ENCODE measurements around the gene MICAL2.

Gene MICAL2

DNA sequence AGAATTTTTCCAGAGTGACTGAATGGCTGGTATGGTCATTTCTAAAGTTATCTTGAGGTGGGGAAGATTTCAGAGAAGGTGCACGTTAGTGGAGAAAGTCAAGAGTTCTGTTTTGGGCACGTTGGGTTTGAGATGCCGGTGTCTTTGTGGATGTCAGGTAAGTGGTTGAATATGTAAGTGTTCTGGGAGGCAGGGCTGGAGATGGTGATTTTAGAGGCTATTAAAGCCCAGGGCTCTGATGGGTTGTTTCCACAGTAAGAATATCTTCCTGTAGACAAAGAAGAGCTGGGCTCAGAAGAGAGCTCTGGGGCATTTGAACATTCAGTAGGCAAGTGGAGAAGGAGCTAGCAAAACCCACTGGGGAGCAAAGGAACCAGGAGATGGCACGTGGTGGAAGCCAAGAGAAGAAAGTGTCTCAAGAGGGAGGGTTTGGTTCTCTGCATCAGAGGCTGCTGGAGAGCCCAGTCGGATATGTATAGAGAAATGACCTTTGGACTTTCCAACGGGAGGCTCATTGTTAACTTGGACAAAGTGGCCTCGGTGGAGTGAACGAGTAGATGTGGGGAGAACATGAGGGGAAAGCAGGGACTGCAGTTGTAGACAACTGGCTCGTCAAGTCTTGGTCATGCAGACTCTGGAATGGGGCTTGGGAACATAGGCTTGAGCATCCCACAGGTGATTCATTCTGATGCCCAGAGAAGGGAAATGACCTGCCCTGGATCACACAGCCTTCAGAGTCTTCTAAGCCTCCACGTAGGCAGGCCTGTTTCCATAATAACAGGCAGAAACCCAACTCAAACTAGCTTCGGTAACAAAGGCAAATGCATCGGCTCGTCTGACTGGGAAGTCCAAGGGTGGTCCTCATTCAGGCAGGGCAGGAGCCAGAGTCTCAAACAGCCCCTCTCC lies 168.6 kb downstream of the MICAL2 start:
- DNase-seq = no peak

DNA sequence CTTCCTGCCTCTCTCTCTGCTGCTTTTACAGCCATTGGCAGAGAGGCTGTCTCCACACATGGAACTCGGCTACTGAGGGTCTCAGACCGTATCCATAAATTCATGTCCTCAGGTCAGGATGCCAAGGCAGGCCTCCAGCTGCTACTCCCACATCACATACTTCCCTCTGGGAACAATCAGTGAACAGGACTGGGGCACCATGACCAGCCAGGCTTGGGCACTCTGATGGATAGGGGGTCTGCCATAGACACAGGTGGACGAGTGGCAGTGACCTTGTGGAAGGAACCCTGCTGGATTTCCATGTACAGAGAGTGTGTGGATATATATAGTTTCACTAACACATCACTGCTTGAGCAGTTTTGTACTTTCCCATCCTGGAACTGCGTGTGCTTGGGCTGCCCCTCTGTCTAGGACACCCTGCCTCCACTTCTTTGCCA lies 169.3 kb downstream of the MICAL2 start:
- no peak for DNase-seq

DNA sequence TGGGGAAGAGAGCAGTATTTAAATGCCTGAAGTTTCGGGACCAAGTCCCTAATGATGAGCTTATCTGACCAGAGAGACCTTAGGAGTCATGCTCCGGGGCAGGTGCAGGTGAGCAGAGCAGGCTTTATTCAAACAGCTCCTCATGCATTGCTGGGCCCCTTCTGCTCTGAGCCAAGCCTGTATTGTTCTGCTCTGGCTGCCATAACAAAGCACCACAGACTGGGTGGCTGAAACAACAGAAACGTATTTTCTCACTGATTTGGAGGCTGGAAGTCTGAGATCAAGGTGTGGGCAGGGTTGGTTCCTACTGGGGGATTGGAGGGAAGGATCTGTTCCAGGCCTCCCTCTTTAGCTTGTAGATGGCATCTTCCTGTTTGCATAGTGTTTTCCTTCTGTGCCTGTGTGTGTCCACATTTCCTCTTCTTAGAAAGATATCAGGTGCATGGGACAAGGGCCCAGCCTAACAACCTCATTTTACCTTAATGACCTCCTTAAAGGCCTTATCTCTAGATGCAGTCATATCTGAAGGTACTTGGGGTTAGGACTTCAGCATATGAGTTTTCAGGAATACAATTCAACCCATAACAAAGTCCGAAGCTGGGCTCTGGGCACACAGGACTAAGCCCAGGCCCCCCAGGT lies 169.9 kb downstream of the MICAL2 start:
- DNase-seq = no peak

DNA sequence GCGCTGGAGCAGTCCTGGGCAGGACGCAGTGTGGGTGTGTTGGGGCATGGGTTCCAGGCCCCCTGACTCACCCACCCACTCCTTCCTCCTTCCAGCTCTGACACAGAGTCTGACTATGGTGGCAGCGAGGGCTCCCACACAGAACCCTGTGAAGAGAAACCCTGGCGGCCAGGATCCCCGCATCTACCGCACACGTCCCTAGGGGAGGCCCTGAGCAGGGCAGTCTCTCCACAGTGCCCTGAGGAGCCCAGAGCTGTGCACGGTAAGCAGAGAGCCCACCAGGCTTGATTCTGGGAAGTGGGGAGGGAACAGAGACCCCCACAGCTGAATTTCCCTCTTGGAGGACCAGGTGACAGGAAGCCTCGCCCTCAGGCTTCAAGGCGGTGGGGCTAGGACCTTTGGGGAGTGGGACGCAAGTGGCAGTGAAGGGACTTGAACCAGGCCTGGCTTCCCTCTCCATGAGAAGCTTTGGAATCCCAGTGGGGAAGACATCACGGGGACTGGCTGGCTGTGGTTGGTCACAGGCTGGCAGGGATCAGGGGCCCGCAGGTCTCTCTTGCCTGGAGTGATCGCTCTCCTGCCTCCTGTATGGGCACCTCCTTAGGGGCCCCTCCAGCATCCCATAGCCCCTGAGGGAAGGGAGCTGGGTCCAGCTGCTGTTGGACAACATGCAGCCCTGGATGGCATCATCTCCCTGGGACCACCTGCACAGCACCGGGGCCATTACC lies 170.6 kb downstream of the MICAL2 start:
- DNase-seq = no peak

DNA sequence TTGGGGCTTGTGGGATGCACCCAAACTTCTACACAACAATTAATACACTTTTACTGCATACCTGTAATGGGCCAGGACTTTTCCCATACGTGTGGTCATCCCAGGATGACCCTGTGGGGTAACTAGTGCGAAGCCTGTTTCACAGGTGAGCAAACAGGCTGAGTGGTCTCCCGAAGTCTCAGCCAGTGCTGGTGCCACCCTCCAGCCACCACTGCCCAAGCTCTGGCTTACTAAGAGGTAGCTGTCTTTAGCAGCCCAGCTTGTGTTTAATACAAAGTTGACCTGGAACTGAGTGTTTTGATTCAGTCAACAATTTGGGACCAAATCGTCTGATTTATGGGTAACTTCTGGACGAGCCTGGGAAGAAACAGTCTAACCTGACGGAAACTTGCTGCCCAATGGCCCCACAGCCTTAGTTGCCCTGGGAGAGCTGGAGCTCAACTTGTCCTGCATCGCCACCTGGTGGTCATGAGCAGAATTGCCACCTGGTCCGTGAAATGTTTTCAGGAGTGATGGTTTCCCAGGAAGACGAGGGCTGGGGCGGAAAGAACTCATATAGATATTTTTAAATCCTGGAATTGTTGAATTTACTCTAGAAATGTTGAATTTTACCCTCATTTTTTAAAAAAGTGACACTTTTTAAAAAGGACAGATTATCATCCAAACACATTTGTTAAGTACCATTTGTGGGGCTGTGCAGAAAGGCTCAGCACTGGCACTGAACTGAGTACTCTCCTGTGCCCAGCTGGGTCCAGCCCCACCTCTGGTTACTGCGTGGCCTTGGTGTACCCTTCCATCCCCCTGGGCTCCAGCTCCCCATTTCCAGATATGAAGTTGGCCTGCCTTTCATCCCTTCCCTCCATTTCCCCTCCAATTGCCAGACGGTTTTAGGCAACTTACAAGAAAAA lies 171.4 kb downstream of the MICAL2 start:
- peak; percentile 83 for DNase-seq

DNA sequence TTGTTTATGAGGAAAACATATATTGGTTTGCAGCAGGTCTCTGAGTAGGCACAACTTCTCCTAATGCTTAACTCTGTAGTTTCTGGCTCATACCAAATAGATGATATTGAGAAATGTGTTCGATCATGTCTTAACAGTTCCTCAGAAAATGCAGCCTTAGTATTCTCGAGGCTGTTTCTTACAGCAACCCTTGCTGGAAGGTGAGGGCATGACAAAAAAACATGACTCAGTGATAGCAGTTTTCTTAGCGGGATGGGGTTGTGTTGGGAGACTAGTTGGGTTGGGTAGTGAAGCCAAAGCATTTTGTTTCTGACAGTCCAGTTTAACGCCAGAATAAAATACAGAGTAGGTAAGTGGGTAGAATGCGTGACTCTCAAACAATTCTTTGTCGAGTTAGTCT lies 172.3 kb downstream of the MICAL2 start:
- no peak for DNase-seq

DNA sequence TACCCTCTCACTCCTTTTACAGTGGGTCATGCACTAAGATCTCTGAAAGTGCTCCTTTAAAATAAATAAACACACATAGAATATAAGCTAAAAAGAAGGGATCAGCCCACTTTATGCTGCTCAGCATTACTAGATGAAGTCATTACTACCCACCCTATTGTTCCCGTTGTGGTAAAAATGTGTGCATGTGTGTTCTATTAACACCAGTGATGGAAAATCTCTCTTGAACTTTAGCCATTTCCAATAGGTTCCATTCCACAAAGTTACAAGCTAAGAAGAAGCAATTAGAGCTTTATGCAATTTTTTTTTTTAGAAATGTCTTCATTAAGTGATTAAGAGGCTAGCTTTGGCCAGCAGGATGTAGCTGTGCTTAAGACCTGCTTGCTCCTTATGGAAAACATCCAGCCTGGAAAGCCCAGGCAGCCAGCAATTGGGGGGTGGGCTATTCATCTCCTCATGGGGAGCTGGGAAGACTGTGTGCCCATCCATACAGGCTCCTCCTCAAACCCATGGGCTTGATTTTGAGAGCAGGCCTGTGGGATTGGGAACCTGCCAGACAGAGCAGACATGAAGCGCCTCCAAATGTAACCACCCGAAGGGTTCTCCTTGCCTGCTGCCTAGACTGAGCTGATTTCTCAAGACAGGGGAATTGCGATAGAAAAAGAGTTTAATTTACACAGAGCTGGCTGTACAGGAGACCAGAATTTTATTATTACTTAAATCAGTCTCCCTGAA lies 174.1 kb downstream of the MICAL2 start:
- no peak for DNase-seq

DNA sequence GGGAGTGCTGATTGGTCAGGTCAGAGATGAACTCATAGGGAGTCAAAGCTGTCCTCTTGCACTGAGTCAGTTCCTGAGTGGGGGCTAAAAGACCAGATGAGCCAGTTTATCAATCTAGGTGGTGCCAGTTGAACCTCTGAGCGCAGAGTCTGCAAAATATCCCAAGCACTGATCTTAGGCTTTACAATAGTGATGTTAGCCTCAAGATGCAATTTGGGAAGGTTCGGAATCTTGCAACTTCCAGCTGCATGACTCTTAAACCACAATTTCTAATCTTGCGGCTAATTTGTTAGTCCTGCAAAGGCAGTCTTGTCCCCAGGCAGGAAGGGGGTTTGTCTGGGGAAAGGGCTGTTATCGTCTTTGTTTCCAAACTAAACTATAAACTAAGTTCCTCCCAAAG lies 174.7 kb downstream of the MICAL2 start:
- no peak for DNase-seq

DNA sequence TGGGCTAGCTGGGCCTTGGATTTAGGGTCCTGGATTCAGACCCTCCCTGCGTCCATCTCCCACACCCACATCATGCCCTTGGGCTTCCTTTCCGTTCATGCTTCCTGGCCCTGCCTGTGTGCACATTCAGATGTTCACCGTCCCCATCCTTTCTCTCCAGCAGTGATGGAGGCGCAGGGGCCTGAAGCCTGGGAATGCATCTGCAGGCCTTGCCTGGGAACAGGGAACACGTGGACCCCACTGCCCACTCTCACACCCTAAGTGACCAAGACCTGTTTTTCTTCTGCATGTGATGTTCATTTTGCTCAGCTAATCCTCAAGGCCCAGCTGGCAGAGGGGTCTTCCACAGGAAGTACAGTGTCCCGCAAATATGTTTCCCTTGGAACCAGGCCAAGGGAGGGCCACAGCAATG lies 175.4 kb downstream of the MICAL2 start:
- no peak for DNase-seq

DNA sequence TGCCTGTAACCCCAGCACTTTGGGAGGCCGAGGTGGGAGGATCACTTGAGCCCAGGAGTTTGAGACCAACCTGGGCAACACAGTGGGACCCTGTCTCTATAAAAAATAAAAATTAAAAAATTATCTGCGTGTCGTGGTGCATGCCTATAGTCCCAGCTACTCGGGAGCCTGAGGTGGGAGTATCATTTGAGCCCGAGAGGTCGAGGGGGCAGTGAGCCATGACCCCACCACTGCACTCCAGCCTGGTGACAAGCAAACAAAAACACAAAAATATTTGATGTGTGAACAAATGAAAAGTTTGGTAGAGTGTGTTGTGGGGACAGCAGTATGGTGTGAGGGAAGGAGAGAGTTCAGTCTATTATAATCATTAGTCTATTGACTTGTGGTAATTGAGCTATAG lies 176.2 kb downstream of the MICAL2 start:
- DNase-seq = no peak

DNA sequence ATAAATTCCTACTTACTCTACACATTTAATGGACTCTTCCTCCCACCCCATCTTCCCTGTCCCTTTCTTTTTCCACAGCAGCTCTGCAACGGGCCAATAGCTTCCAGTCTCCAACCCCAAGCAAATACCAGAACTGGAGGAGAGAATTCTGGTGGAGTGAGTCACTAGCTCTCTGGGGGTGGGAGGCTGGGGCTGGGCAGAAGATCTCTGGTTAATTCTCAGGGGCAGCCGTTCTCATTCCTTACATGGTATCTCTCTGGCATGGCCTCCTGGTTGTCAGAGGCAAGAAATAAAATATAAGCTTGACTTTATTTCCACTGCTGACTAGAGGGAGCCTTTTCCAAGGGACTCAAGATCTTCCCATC lies 176.6 kb downstream of the MICAL2 start:
- DNase-seq = no peak

DNA sequence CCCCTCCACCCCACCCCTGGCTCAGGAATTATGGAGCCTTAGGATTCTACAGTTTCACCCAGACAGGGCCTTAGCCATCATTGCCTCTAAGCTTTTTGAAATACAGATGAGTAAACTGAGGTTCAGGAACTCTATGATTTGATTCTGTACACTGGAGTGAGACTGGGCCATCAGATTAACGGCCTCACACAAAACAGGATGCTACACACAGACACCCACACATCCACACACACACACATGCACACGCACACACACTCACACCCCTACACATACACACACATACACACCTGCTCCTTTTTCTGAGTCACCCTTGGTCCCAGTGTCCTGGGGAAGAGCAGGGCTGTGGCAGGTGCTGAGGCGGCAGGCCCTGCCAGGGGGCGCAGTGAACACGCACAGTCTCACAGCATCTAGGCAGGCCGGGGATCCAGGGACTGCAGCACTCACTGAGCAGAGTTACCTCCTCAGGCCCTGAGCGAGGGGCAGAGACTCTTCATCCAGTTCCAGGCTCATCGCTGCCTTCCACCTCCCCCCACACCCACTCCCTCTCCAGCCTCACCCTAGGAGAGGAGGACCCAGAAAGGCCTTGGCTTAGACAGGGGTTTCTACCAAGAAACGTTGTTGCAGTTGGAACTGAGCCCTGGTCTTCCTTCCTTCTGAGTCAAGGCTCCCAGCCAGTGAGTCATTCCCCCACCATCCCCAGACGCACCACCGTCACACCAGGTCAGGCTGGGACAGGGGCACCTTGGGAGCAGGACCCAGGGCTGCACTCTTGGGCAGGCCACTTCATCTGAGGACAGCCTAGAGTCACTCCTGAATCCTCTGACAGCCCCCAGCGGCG lies 177.2 kb downstream of the MICAL2 start:
- no peak for DNase-seq

DNA sequence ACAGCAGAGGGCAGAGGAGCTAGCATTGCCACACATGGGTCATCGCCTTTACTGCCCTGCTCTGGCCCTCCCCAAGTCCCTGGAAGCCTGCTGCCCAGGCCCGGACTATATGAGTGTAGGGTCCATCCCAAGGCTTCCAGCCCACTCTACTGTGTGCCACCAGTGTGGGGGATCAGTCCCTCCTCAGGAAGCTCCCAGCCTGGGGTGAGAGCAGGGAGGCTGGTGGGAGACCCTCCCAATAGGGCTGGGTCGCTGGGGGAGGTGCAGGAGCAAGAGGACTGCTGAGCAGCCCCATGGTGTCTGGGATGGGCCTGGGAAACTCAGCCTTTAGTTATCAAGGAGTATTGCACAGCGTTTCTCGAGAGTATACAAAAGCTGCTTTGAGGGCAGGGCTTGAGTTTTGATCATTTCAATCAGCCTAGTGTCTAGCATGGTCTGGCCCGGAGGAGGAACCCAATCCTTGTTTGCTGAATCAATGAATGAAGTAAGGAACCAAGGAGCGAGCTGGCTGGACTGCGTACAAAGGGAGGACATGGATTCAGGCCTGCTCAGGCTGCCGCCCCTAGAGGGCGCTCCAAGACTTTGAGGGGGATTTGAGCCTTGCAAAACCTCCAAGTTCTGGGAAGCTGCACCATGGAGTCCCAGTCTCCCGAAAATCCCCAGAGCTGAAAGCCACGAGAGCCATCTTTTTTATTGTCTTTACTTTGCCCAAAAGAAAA lies 178.0 kb downstream of the MICAL2 start:
- peak; percentile 67 for DNase-seq

DNA sequence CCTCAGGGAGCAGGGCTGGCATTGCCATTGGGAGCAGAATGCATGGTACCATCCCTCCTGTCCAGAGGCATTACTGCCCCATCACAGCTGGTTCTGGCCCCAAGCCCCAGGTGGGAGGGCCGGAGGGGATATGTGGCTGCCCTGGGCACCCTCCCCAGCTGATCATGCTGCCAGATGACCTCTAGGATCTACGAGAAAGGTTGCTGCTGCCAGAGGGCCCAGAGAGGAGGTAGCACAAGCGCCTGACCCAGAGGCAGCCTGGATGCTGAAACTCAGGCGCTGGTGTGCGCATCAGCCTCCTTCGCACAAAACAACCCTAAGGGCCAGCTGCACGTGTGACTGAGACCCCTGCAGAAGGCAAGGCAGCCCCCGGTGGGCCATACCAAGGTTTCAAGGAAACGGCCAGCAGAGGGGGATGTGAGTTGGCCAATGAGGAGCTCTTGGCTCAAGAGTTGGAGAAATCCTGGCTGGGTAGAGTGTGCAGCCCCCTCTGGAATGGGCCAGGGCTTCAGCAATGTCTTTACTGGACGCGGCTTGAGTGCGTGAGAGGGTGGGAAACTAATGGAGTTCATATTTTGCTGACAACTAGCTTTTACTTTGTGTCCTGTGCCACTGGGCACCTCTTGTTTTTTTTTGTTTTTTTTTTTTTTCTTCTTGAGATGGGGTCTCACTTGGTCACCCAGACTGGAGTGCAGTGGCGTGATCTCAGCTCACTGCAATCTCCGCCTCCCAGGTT lies 178.7 kb downstream of the MICAL2 start:
- DNase-seq = no peak

DNA sequence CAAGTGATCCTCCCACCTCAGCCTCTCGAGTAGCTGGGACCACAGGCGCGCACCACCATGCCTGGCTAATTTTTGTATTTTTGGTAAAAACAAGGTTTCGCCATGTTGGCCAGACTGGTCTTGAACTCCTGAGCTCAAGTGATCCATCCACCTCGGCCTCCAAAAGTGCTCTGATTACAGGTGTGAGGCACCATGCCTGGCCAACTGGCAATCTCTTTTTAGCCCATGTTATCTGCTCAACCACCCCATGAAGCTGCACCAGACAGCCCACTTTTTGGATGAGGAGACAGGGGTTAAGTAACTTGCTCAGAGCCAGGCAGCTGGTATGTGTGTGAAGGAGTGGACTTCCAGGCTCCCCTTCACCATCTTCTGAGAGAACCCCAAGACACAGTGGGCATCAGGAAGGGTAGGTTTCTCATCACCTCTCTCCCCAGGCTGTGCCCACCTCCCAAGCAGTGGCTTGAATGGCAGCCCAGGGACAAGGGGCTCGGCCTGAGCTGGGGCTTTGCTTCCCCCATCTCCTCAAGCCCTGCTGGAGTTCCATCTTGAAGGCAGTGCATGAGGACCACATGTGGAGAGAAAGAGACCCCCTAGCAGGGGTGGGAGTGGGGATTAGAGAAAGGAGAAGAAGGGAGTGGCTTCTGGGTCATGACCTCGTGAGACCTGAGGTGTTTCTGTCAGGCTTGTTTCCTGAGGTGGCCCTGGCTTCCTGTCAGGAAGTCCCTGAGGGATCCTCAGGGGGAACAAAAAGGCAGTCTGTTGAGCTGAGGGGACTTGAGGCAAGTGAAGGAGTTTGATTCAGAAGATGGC lies 179.5 kb downstream of the MICAL2 start:
- DNase-seq = no peak

DNA sequence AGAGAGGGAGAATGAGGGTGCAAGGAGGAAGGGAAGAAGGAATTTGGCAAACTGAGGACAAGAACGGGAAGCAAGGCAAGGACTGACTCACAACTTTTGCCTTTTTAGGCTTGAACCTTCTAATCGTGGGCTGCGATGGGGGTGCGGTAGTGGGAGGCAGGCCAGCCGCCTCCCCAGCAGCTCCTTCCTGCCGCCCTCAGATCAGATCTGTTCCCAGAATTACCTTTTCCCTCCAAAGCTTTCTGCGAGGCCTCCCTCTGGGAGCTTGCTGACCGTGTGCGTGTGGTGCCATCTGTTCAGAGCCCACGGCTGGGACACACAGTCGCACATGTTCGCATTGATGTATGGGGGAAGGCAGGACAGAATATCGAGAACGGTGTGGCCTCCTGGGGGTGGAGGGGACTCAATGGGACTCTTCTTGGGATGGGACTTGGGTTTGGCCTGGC lies 180.1 kb downstream of the MICAL2 start:
- DNase-seq = no peak

DNA sequence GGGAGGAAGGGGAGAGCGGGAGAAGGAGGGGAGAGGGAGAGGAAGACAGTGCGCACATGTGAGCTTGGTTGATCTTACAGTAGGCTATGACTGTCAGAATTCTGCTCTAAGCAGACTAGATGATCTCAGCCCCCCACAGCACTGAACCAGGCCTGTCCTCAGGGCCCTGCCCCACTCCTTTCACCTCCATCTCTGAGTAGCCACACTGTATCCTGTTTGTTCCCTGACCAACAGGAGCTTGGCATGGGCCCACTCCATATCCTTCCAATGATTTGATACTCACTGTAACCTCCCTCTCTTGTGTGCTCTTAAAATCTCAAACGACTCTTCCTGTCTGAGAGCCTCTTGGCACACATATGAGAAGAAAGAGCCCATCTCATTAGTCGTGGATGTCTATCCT lies 180.9 kb downstream of the MICAL2 start:
- no peak for DNase-seq

DNA sequence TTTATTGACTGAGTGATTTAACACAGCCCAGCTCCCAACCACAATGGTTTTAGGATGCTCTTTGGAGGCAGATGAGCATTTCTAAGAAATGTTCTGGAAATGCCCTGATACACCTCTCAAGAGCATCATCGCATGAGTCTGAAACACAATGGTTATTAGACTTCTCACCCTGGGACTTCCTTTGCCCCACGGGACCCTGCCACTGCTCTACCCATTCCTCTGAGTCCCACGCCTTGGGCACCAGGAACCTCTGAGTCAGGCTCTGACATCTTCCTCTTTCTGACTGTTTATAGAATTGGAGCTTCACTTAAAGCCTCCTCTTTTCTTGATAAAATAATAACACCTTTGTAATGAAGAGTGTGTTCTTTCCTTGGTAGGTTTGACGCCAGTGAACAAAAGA lies 181.4 kb downstream of the MICAL2 start:
- DNase-seq = no peak

DNA sequence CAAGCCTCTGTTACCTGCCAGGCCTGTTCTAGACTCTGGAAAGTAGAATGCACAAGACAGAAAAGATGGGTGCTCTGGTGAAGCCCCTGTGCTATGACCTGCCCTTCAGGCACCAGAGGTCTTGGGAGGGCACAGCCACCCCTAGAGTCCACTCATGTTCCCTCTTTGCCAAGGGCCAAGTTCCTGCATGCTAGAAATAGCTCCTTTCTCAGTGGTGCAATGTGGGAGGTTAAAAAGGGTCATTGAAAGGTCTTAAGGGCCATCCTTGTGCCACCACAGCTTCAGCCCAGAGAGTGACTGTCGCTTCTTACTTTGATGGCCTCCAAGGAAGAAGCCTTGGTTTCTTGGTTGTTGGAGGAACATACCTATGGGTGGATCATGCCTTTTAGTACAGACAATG lies 182.4 kb downstream of the MICAL2 start:
- no peak for DNase-seq

Data from CD4-positive, alpha-beta T cell treated with Interleukin-17A for 4 hours (primary cell).